K562 (cell line): Measurements from ENCODE around the gene EIF3I. TPM values are rescaled to one million over a fixed set of nuclear protein-coding genes. Genes with fewer than 3 reads are reported as not detected.
A peak's percentile ranks its signal among the peaks of the same experiment; 100 is the strongest.

Experiments
- ATAC-seq: fragments of 200-7000 bp; cut with Tn5 transposase; 3 replicates; pipeline ENCODE4 v1.9.1; 2020; ENCODE audit warnings: moderate library complexity
- BruUV-seq: library from RNA; stranded (reverse); fragments of 400-500 nt; replicated peaks from 2 replicates; lab custom pipeline; 2021; lab: Mats Ljungman, UMichigan
- CTCF ChIA-PET: fragments of 300-600 bp; formaldehyde crosslinking; extraction: SDS; loops from one replicate; lab custom pipeline; 2021; ENCODE audit warnings: low intra/inter-chr PET ratio; lab: Yijun Ruan, JAX
- POLR2A ChIA-PET: fragments of 300-600, 350-650 bp; sonication (Branson Sonifier 250); formaldehyde crosslinking; extraction: SDS; loops from one replicate; lab custom pipeline; 2021; ENCODE audit warnings: antibody characterized with exemption, inconsistent platforms; lab: Yijun Ruan, JAX
- DNase-seq, 4 experiments: peaks; one replicate each; pipeline versions ENCODE4 v3.0.0 to v3.0.0-alpha.2; 2011 to 2018; ENCODE audit warnings: low spot score in 3 of 4, mixed read lengths in 3 of 4; ENCODE audit errors: extremely low read depth in 1 of 4
- FAIRE-seq: peaks from 2 replicates; lab custom pipeline; 2011; peaks lifted over from hg19 to GRCh38; lab: Jason Lieb, UNC
- H2AFZ ChIP-seq: 2 replicates; pipeline ENCODE4 v1.6.0; 2011; ENCODE audit warnings: low read depth, low read length, control low read depth, inconsistent platforms
- H3K27ac ChIP-seq: fragments of 200-600 bp; 3 replicates; pipeline ENCODE4 v1.8.0; 2011; ENCODE audit warnings: low read depth, mild to moderate bottlenecking, control low read depth, inconsistent platforms, low read length, moderate library complexity, mixed read lengths; ENCODE audit errors: extremely low read depth
- H3K27me3 ChIP-seq, 2 experiments: fragments of 300-600 bp in 1 of 2; 2 replicates in 1 of 2; 3 replicates in 1 of 2; pipeline versions ENCODE4 v1.6.0 to v1.8.0; 2011; ENCODE audit warnings: inconsistent platforms in 2 of 2, low read length in 2 of 2, mild to moderate bottlenecking in 1 of 2, mixed read lengths in 1 of 2, moderate library complexity in 1 of 2; ENCODE audit not compliant: control insufficient read depth in 2 of 2, insufficient read depth in 2 of 2
- H3K36me3 ChIP-seq: fragments of 300-600 bp; 3 replicates; pipeline ENCODE4 v1.8.0; 2011; ENCODE audit warnings: mild to moderate bottlenecking, low read length, inconsistent platforms; ENCODE audit not compliant: control insufficient read depth, insufficient read depth
- H3K4me1 ChIP-seq, 2 experiments: fragments of 200-600 bp in 1 of 2; replicated peaks in 1 of 2; 2 replicates in 1 of 2; 3 replicates in 1 of 2; pipeline versions ENCODE4 v1.5.1 to v1.8.0; 2011; ENCODE audit warnings: inconsistent platforms in 2 of 2, low read length in 2 of 2, mild to moderate bottlenecking in 1 of 2, mixed read lengths in 1 of 2, moderate library complexity in 1 of 2; ENCODE audit not compliant: control insufficient read depth in 2 of 2, insufficient read depth in 2 of 2
- H3K4me2 ChIP-seq: 2 replicates; pipeline ENCODE4 v1.6.1; 2011; ENCODE audit warnings: low read length, control low read depth, inconsistent platforms, mixed read lengths; ENCODE audit not compliant: insufficient read depth
- H3K4me3 ChIP-seq: fragments of 200-600 bp; sonication (generic), shearing (Covaris generic); 2 replicates; pipeline ENCODE4 v1.5.1; 2016; ENCODE audit warnings: control low read depth, inconsistent platforms
- H3K79me2 ChIP-seq: fragments of 200-600 bp; 3 replicates; pipeline ENCODE4 v1.8.0; 2011; ENCODE audit warnings: low read length, inconsistent platforms; ENCODE audit not compliant: control insufficient read depth, insufficient read depth
- H3K9ac ChIP-seq, 2 experiments: 2 replicates each; pipeline versions ENCODE4 v1.6.0 to v1.6.1; 2011; ENCODE audit warnings: low read depth in 2 of 2, low read length in 2 of 2, control low read depth in 1 of 2, inconsistent platforms in 1 of 2, mild to moderate bottlenecking in 1 of 2, mixed read lengths in 1 of 2; ENCODE audit not compliant: insufficient read depth in 1 of 2
- H3K9me1 ChIP-seq: one replicate; pipeline ENCODE4 v1.6.0; 2011; ENCODE audit warnings: inconsistent platforms, mild to moderate bottlenecking, low read length, moderate library complexity; ENCODE audit not compliant: control insufficient read depth, insufficient read depth
- H3K9me3 ChIP-seq: replicated peaks from 2 replicates; pipeline ENCODE4 v1.5.1; 2011; ENCODE audit warnings: low read depth, low read length, inconsistent platforms; ENCODE audit not compliant: control insufficient read depth, insufficient read depth
- H4K20me1 ChIP-seq: replicated peaks from 2 replicates; pipeline ENCODE4 v1.6.1; 2011; ENCODE audit warnings: low read length, inconsistent platforms, mixed read lengths; ENCODE audit not compliant: control insufficient read depth, insufficient read depth
- CBFA2T3 ChIP-seq: fragments of 450-650 bp; IDR thresholded peaks from 2 replicates; pipeline ENCODE4 v1.6.1; 2017
- CREM ChIP-seq: IDR thresholded peaks from 2 replicates; pipeline ENCODE4 v1.6.1; 2014; ENCODE audit warnings: antibody characterized with exemption, low read depth
- MEF2D ChIP-seq: conservative IDR thresholded peaks from 2 replicates; pipeline ENCODE4 v1.6.1; 2016; ENCODE audit warnings: low read depth, missing genetic modification characterization, missing compliant biosample characterization
- NFIC ChIP-seq: fragments of 450-650 bp; IDR thresholded peaks from 2 replicates; pipeline ENCODE4 v1.6.1; 2017; ENCODE audit warnings: mild to moderate bottlenecking, inconsistent platforms
- SPI1 ChIP-seq: IDR thresholded peaks from 2 replicates; pipeline ENCODE4 v1.6.1; 2011; ENCODE audit warnings: low read depth, low read length, control low read depth, borderline replicate concordance
- ZNF699 ChIP-seq: fragments of 250-450 bp; sonication (Bioruptor Pico); IDR thresholded peaks from 2 replicates; pipeline ENCODE4 v1.8.0; 2021; ENCODE audit warnings: mild to moderate bottlenecking, moderate library complexity; ENCODE audit not compliant: insufficient replicate concordance
- WGBS: fragments of 100-300 bp; shearing (Covaris generic); methylation state at CpG from one replicate; pipeline ENCODE4 v1.1.6; 2016; ENCODE audit warnings: low coverage, mixed read lengths; ENCODE audit not compliant: insufficient coverage; ENCODE audit errors: missing lambda C conversion rate; 5-methylcytosine and 5-hydroxymethylcytosine counted together
- in situ Hi-C: fragments of 300-500 bp; cut with MboI; formaldehyde crosslinking; loops from 4 replicates; pipeline ENCODE4 v1.15.0; 2018; ENCODE audit warnings: inconsistent platforms, mixed read lengths
- intact Hi-C: fragments of 100-400 bp; cut with micrococcal nuclease; formaldehyde crosslinking; loops from 2 replicates; pipeline ENCODE4 v1.14.2; 2022
- polyA plus RNA-seq, 8 experiments: library from polyadenylated mRNA; depleted of rRNA in 4 of 8; stranded (reverse) in 5 of 8; unstranded in 3 of 8; fragments of >200 nt; fragmentation: Nextera tagmentation in 2 of 8; fragmentation: Illumina TruSeq in 1 of 8; extraction: Ambion mirVana in 2 of 8; extraction: Trizol in 1 of 8; gene quantifications; 2 replicates each; pipeline versions ENCODE4 v1.2.1 to v1.2.3, GENCODE V29; 2011 to 2014; ENCODE audit warnings: inconsistent platforms in 1 of 8, missing spikeins in 1 of 8
- total RNA-seq, 7 experiments: library from RNA; depleted of rRNA in 6 of 7; stranded (reverse); fragments of >200 nt in 6 of 7; fragmentation: Illumina TruSeq in 2 of 7; extraction: Trizol in 2 of 7; gene quantifications; 2 replicates each; pipeline versions ENCODE4 v1.2.1 to v1.2.3, GENCODE V29; 2011 to 2021; ENCODE audit warnings: low replicate concordance in 1 of 7
- TF ChIP-seq, protein P1 (sequence below): fragments of 450-650 bp; IDR thresholded peaks from 2 replicates; pipeline ENCODE4 v1.6.1; 2017; ENCODE audit warnings: antibody characterized with exemption

EIF3I gene
- total and polyA plus RNA-seq, 9 of the 15 experiments (the other 6 are each of a cell fraction or from before 2014, with no cell fraction given): 414 to 1,526 (median 635) TPM

GRCh38 chr1:32184650-32185049 lies 37.6 kb upstream of the EIF3I start:
- Histone ChIP-seq H4K20me1 (no peaks in the 10 kb centered on the region; the same call in 1 of the 2 replicates), H3K27me3 (no peaks in the 10 kb centered on the region), H3K36me3 (peaks cover 85% of the 10 kb centered on the region), H3K4me3 (no peak overlapping the region), H3K79me2 (peaks cover 68% of the 10 kb centered on the region), H3K27ac (no peak overlapping the region; the same call in 2 of the 3 replicates), H3K9me1 (peaks cover 4% of the 10 kb centered on the region), H2AFZ (no peak overlapping the region), H3K4me2 (no peak overlapping the region), H3K4me1 (peaks cover 16 to 23% of the 10 kb centered on the region in 2 experiments), H3K9ac (peak overlapping the region in 1 of 2 experiments; percentile 31; a peak in 1 of 4 replicates), H3K9me3 (no peaks in the 10 kb centered on the region)
- intact Hi-C loops: loop anchor here (5.0 to 10.0 kb wide), 2 partner anchors 57 to 170 kb away; partner anchors contain the start of gene KHDRBS1
- in situ Hi-C loops: no loop called here
- peak; percentile 55; the same call in 1 of the 2 replicates for TF ChIP-seq NFIC
- TF ChIP-seq MEF2D (tag): no peak
- no peak for DNase-seq
- ATAC-seq: no peak
- FAIRE-seq: no peak
- BruUV-seq: no TSS peak
- ChIA-PET CTCF (no interaction called here), POLR2A (interaction anchor here (0.6 to 11.6 kb wide), 6 partner anchors 12 to 111 kb away, joined by 3 to 201 read pairs (median 3); partner anchors contain the start of genes CCDC28B, IQCC, KPNA6 and TMEM39B)

DNA sequence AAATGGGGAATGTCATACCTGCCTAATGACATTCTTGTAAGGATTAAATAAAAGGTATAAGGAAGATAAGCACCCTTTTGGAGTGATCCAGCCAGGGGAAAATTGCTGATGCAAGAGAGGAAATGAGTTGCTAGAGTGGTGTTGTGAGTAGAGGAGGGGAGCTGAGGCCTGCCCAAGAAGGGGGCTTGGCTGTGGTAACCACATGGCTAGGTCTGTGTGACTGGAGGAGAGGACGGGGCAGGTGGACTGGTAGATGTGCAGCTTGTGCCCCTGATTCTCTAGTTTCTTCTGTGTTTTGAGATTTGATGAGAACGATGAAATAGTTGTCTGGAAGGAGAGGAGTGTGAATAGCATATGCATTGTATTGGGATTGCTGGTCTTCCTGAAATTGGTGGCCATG lies 36.1 kb upstream of the EIF3I start:
- Histone ChIP-seq H3K9ac (peak overlapping the region in 1 of 2 experiments; percentile 23; a peak in 2 of 4 replicates), H3K36me3 (peaks cover 91% of the 10 kb centered on the region), H3K9me1 (peaks cover 4% of the 10 kb centered on the region), H3K4me1 (peaks cover 12 to 14% of the 10 kb centered on the region in 2 experiments), H3K27me3 (no peaks in the 10 kb centered on the region), H3K79me2 (peaks cover 54% of the 10 kb centered on the region), H3K4me3 (no peak overlapping the region), H2AFZ (no peak overlapping the region), H3K4me2 (no peak overlapping the region), H3K9me3 (no peaks in the 10 kb centered on the region), H3K27ac (peak overlapping the region; percentile 46; the same call in 2 of the 3 replicates), H4K20me1 (no peaks in the 10 kb centered on the region; the same call in 1 of the 2 replicates)
- BruUV-seq: TSS peak; percentile 1
- intact Hi-C loops (loop anchor here (10.0 kb wide), 1 partner anchor 171 kb away; the partner anchor contains the start of gene KHDRBS1), in situ Hi-C loops (no loop called here)
- DNase-seq: no peak
- ATAC-seq: peak; percentile 47
- no peak for FAIRE-seq
- WGBS: 97% methylated on average over 2 of the region's 2 CpGs
- POLR2A ChIA-PET: interaction anchor here (0.8 to 11.6 kb wide), 2 partner anchors 11 to 24 kb away, joined by 5 to 201 read pairs; partner anchors contain the start of gene CCDC28B
- CTCF ChIA-PET: no interaction called here
- no peak for TF ChIP-seq CREM
- no peak for TF ChIP-seq SPI1
- TF ChIP-seq ZNF699 (CRISPR knock-in tag): no peak
- TF ChIP-seq CBFA2T3: no peak
- TF ChIP-seq, protein P1, sequence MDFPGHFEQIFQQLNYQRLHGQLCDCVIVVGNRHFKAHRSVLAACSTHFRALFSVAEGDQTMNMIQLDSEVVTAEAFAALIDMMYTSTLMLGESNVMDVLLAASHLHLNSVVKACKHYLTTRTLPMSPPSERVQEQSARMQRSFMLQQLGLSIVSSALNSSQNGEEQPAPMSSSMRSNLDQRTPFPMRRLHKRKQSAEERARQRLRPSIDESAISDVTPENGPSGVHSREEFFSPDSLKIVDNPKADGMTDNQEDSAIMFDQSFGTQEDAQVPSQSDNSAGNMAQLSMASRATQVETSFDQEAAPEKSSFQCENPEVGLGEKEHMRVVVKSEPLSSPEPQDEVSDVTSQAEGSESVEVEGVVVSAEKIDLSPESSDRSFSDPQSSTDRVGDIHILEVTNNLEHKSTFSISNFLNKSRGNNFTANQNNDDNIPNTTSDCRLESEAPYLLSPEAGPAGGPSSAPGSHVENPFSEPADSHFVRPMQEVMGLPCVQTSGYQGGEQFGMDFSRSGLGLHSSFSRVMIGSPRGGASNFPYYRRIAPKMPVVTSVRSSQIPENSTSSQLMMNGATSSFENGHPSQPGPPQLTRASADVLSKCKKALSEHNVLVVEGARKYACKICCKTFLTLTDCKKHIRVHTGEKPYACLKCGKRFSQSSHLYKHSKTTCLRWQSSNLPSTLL: no peak
